ENCODE measurements around the gene CCDC157.

The CCDC157 gene

DNA sequence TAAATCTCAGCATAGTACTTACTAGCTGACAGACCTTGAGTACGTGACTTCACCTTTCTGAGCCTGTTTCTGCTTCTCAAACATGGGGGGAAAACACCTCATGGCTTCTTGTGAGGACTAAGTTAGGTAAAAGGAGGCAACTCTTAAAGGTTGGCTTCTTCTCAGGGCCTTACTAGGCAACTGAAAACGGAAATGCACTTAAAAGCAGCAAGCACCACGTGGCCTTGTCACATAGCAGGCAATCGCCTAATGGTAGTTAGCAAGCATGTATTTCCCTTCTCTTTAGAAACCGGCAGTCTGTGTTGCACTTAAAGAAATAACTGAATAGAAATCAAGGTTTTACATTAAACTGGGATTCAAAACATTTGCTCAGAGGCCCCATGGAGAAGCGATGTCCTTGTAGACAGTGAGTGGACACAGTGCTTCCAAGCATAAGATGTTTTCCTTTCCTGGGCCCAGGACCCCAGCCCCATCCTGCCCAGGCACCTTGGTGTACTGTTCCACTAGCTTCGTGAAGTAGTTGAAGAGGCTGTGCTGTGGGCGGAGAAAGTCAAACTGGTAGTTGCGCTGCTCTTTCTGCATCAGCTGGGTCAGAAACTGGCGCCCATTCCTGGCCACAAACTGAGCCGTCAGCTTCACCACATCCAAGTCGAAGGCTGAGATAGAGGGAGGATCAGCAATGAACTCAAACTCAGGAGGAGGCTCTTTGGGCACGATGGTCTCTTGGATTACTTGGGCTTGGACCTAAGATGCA lies 12.2 kb upstream of the CCDC157 start:
- Histone ChIP-seq H3K27me3 (ENCODE audit: control insufficient read depth, insufficient read depth, low read length) (no peaks in the 10 kb centered on the region), H3K9me3 (ENCODE audit: control insufficient read depth, insufficient read depth, low read length) (no peaks in the 10 kb centered on the region), H3K9ac (ENCODE audit: low read depth, low read length) (no peak overlapping the region), H3K4me1 (ENCODE audit: control insufficient read depth, insufficient read depth, low read length) (no peaks in the 10 kb centered on the region), H3K4me3 (ENCODE audit: low read depth, low read length) (no peak overlapping the region), H3K36me3 (ENCODE audit: control insufficient read depth, insufficient read depth, low read length) (peaks cover 73% of the 10 kb centered on the region)

- no peaks in the 10 kb centered on the region for H3K4me1 ChIP-seq (ENCODE audit: control insufficient read depth, insufficient read depth, low read length)
- H3K9me3 ChIP-seq (ENCODE audit: control insufficient read depth, insufficient read depth, low read length): no peaks in the 10 kb centered on the region
- H3K27me3 ChIP-seq (ENCODE audit: control insufficient read depth, insufficient read depth, low read length): no peaks in the 10 kb centered on the region
- H3K4me3 ChIP-seq (ENCODE audit: low read depth, low read length): no peak overlapping the region
- peaks cover 58% of the 10 kb centered on the region for H3K36me3 ChIP-seq (ENCODE audit: control insufficient read depth, insufficient read depth, low read length)
- H3K9ac ChIP-seq (ENCODE audit: low read depth, low read length): no peak overlapping the region
These were observed 9.4 kb upstream of the CCDC157 start for GRCh38 chr22:30347255-30347892.

DNA sequence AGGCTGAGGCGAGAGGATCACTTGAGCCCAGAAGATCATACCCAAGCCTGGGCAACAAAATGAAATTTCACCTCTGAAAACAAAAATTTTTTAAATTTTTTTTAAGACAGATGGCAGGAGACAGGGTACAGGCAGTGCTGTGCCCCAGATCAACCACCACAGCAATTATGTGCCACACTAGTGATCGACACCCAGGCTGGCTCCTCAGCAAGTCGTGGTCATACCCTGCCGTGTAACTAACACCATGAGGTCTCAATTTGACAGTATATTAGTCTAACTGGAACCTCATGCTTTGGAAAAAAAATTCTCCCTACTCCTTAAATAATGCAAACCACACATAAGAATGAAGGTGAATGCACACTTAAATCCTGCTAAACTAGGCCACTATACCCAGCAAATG lies 8.4 kb upstream of the CCDC157 start:
- Histone ChIP-seq H3K9ac (ENCODE audit: low read depth, low read length) (no peak overlapping the region), H3K27me3 (ENCODE audit: control insufficient read depth, insufficient read depth, low read length) (no peaks in the 10 kb centered on the region), H3K9me3 (ENCODE audit: control insufficient read depth, insufficient read depth, low read length) (no peaks in the 10 kb centered on the region), H3K4me3 (ENCODE audit: low read depth, low read length) (no peak overlapping the region), H3K4me1 (ENCODE audit: control insufficient read depth, insufficient read depth, low read length) (no peaks in the 10 kb centered on the region), H3K36me3 (ENCODE audit: control insufficient read depth, insufficient read depth, low read length) (peaks cover 56% of the 10 kb centered on the region)

- no peaks in the 10 kb centered on the region for H3K4me1 ChIP-seq (ENCODE audit: control insufficient read depth, insufficient read depth, low read length)
- no peaks in the 10 kb centered on the region for H3K9me3 ChIP-seq (ENCODE audit: control insufficient read depth, insufficient read depth, low read length)
- H3K27me3 ChIP-seq (ENCODE audit: control insufficient read depth, insufficient read depth, low read length): no peaks in the 10 kb centered on the region
- peaks cover 54% of the 10 kb centered on the region for H3K36me3 ChIP-seq (ENCODE audit: control insufficient read depth, insufficient read depth, low read length)
- no peak overlapping the region for H3K4me3 ChIP-seq (ENCODE audit: low read depth, low read length)
- no peak overlapping the region for H3K9ac ChIP-seq (ENCODE audit: low read depth, low read length)
These were observed 8.0 kb upstream of the CCDC157 start for GRCh38 chr22:30348809-30349208.

DNA sequence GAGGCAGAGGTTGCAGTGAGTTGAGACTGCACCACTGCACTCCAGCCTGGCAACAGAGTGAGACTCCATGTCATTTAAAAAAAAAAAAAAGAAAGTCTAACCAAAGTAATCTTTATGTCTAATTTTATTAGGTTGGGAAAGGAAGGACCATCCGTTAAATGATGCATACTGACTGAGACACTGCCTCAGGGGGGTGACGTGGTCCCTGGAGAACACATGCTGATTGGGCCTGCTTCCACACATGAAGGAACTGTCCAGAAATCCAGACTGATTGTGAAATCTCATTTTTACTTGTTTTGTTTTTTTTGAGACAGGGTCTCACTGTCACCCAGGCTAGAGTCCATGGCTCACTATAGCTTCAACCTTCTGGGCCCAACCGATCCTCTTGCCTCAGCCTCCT lies 5.6 kb upstream of the CCDC157 start:
- Histone ChIP-seq H3K9ac (ENCODE audit: low read depth, low read length) (no peak overlapping the region), H3K4me1 (ENCODE audit: control insufficient read depth, insufficient read depth, low read length) (no peaks in the 10 kb centered on the region), H3K9me3 (ENCODE audit: control insufficient read depth, insufficient read depth, low read length) (no peaks in the 10 kb centered on the region), H3K36me3 (ENCODE audit: control insufficient read depth, insufficient read depth, low read length) (peaks cover 29% of the 10 kb centered on the region), H3K4me3 (ENCODE audit: low read depth, low read length) (no peak overlapping the region), H3K27me3 (ENCODE audit: control insufficient read depth, insufficient read depth, low read length) (no peaks in the 10 kb centered on the region)

- H3K4me3 ChIP-seq (ENCODE audit: low read depth, low read length): no peak overlapping the region
- H3K36me3 ChIP-seq (ENCODE audit: control insufficient read depth, insufficient read depth, low read length): peaks cover 17% of the 10 kb centered on the region
These were observed 2.2 kb upstream of the CCDC157 start for GRCh38 chr22:30354644-30355043.

GRCh38 chr22:30357236-30357570 lies 396 bp downstream of the CCDC157 start:
- H3K4me3 ChIP-seq (ENCODE audit: low read depth, low read length): peak overlapping the region; percentile 93
- peaks cover 4% of the 10 kb centered on the region for H3K4me1 ChIP-seq (ENCODE audit: control insufficient read depth, insufficient read depth, low read length)

More at GRCh38 chr22:30354644-30355043, 2.2 kb upstream of the CCDC157 start:
- Histone ChIP-seq H3K9ac (ENCODE audit: low read depth, low read length) (no peak overlapping the region), H3K4me1 (ENCODE audit: control insufficient read depth, insufficient read depth, low read length) (peaks cover 4% of the 10 kb centered on the region), H3K27me3 (ENCODE audit: control insufficient read depth, insufficient read depth, low read length) (no peaks in the 10 kb centered on the region), H3K9me3 (ENCODE audit: control insufficient read depth, insufficient read depth, low read length) (no peaks in the 10 kb centered on the region)

GRCh38 chr22:30357650-30358215 lies 926 bp downstream of the CCDC157 start:
- peak overlapping the region; percentile 93 for H3K4me3 ChIP-seq (ENCODE audit: low read depth, low read length)
- peaks cover 1% of the 10 kb centered on the region for H3K36me3 ChIP-seq (ENCODE audit: control insufficient read depth, insufficient read depth, low read length)
- H3K9me3 ChIP-seq (ENCODE audit: control insufficient read depth, insufficient read depth, low read length): no peaks in the 10 kb centered on the region
- no peaks in the 10 kb centered on the region for H3K27me3 ChIP-seq (ENCODE audit: control insufficient read depth, insufficient read depth, low read length)
- peak overlapping the region; percentile 94 for H3K9ac ChIP-seq (ENCODE audit: low read depth, low read length)
- H3K4me1 ChIP-seq (ENCODE audit: control insufficient read depth, insufficient read depth, low read length): peaks cover 8% of the 10 kb centered on the region

More at GRCh38 chr22:30357236-30357570, 396 bp downstream of the CCDC157 start:
- H3K9me3 ChIP-seq (ENCODE audit: control insufficient read depth, insufficient read depth, low read length): no peaks in the 10 kb centered on the region
- H3K36me3 ChIP-seq (ENCODE audit: control insufficient read depth, insufficient read depth, low read length): peaks cover 6% of the 10 kb centered on the region
- H3K27me3 ChIP-seq (ENCODE audit: control insufficient read depth, insufficient read depth, low read length): no peaks in the 10 kb centered on the region
- H3K9ac ChIP-seq (ENCODE audit: low read depth, low read length): peak overlapping the region; percentile 94

DNA sequence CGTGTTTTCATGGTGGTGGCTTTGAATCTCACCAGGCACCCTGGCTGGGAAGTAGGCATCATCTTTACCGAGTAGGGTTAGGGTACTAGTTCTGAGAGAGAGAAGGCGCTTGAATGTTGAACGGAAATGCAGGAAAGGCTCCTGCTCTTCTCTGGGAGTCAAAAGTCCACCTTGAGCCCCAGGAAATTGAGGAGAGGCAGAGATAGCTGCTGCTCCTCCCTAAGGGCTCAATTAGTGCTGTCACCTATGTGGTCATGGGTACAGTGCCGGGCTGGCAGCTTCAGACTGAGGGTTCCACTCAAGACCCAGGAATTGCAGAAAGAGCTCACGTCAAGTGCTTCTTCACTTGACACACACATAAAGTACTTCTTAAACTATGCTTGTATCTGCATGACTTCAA lies 1.7 kb downstream of the CCDC157 start:
- Histone ChIP-seq H3K4me1 (ENCODE audit: control insufficient read depth, insufficient read depth, low read length) (peaks cover 12% of the 10 kb centered on the region), H3K4me3 (ENCODE audit: low read depth, low read length) (peak overlapping the region; percentile 93), H3K27me3 (ENCODE audit: control insufficient read depth, insufficient read depth, low read length) (no peaks in the 10 kb centered on the region), H3K9me3 (ENCODE audit: control insufficient read depth, insufficient read depth, low read length) (no peaks in the 10 kb centered on the region), H3K9ac (ENCODE audit: low read depth, low read length) (no peak overlapping the region), H3K36me3 (ENCODE audit: control insufficient read depth, insufficient read depth, low read length) (no peaks in the 10 kb centered on the region)

GRCh38 chr22:30361916-30362650 lies 5.3 kb downstream of the CCDC157 start:
- Histone ChIP-seq H3K4me1 (ENCODE audit: control insufficient read depth, insufficient read depth, low read length) (peaks cover 12% of the 10 kb centered on the region), H3K36me3 (ENCODE audit: control insufficient read depth, insufficient read depth, low read length) (peaks cover 10% of the 10 kb centered on the region), H3K27me3 (ENCODE audit: control insufficient read depth, insufficient read depth, low read length) (no peaks in the 10 kb centered on the region), H3K4me3 (ENCODE audit: low read depth, low read length) (no peak overlapping the region), H3K9ac (ENCODE audit: low read depth, low read length) (no peak overlapping the region), H3K9me3 (ENCODE audit: control insufficient read depth, insufficient read depth, low read length) (no peaks in the 10 kb centered on the region)

DNA sequence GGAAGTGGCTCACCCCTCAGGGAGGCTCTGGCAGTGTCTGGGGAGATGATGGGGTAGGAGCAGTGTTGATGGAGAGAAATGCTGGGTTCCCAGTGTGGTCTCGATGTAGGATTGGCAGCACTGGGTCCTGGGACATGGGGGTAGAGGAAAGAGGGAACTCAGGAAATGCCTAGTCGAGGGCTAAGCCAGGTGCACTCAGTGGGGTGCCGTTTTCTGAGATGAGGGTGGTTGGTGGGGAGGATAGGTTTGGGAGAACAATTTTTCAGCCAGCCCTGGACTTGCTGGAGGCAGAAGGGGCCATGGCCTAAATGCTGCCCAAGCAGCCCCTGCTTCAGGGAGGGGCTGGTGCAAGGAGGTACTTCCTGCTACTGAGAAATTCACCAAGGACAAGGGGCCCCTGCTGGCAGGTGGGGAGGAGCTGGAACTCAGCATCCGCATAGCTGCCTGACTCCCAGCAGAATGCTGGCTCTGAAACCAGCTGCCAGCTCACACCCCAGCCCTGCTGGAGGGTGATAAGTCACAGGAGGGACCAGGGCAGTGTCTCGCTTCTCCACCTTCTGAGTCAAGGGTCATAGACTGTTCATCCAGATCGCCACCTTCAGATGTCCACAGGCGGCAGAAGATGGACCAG lies 6.0 kb downstream of the CCDC157 start:
- Histone ChIP-seq H3K9me3 (ENCODE audit: control insufficient read depth, insufficient read depth, low read length) (no peaks in the 10 kb centered on the region), H3K4me1 (ENCODE audit: control insufficient read depth, insufficient read depth, low read length) (peaks cover 12% of the 10 kb centered on the region), H3K9ac (ENCODE audit: low read depth, low read length) (no peak overlapping the region), H3K4me3 (ENCODE audit: low read depth, low read length) (no peak overlapping the region), H3K27me3 (ENCODE audit: control insufficient read depth, insufficient read depth, low read length) (no peaks in the 10 kb centered on the region), H3K36me3 (ENCODE audit: control insufficient read depth, insufficient read depth, low read length) (peaks cover 10% of the 10 kb centered on the region)

All from iPS-15b (cell line).